Measurements from ENCODE around the gene SKI. TPM values are rescaled to one million over a fixed set of nuclear protein-coding genes. Genes with fewer than 3 reads are reported as not detected.

The SKI gene
- total RNA-seq, 1 donor from 2014 or later = 66.2 TPM

- no peak overlapping the region for H3K27ac Mint-ChIP-seq (ENCODE audit: unreplicated experiment)
- H3K4me1 ChIP-seq (ENCODE audit: insufficient read depth, low read length) = peaks cover 21% of the 10 kb centered on the region
- H3K79me2 ChIP-seq (ENCODE audit: insufficient read depth, low read length) = peaks cover 81% of the 10 kb centered on the region
- H3K4me3 Mint-ChIP-seq (ENCODE audit: unreplicated experiment) = no peak overlapping the region
- H3K27ac ChIP-seq (ENCODE audit: low read depth, low read length) = no peak overlapping the region
- DNase-seq (ENCODE audit: low read depth) (no peak), FAIRE-seq (no peak)
- H3K36me3 Mint-ChIP-seq (ENCODE audit: low read depth, unreplicated experiment) = peaks cover 6% of the 10 kb centered on the region
- H3K4me1 Mint-ChIP-seq (ENCODE audit: low read depth, unreplicated experiment) = peaks cover 19% of the 10 kb centered on the region
- H4K20me1 ChIP-seq (ENCODE audit: insufficient read depth, low read length) = peaks cover 53% of the 10 kb centered on the region
- no peak overlapping the region for H3K4me2 ChIP-seq (ENCODE audit: low read length)
- H3K9me3 ChIP-seq (ENCODE audit: insufficient read depth, low read depth, low read length) = no peaks in the 10 kb centered on the region
- H3K9ac ChIP-seq (ENCODE audit: low read length) = no peak overlapping the region
- H3K9me3 Mint-ChIP-seq (ENCODE audit: unreplicated experiment) = no peaks in the 10 kb centered on the region
- H3K36me3 ChIP-seq (ENCODE audit: insufficient read depth, low read length) = no peaks in the 10 kb centered on the region
- TF ChIP-seq EZH2 (IDR thresholded peaks at IDR 0.05; ENCODE audit: insufficient read depth, low read length) = no peak
- no peak for TF ChIP-seq CTCF (IDR thresholded peaks at IDR 0.05; ENCODE audit: insufficient read depth, low read depth, low read length)
- H3K4me3 ChIP-seq (ENCODE audit: insufficient read depth, low read depth, low read length) = no peak overlapping the region
- H2AFZ ChIP-seq (ENCODE audit: low read depth, low read length) = no peak overlapping the region
- H3K27me3 Mint-ChIP-seq (ENCODE audit: low read depth, unreplicated experiment) = no peaks in the 10 kb centered on the region
- H3K27me3 ChIP-seq (ENCODE audit: insufficient read depth, low read length) = no peaks in the 10 kb centered on the region
These were observed 54.6 kb downstream of the SKI start for GRCh38 chr1:2282556-2283270.

- no peak overlapping the region for H3K4me2 ChIP-seq (ENCODE audit: low read length)
- no peaks in the 10 kb centered on the region for H3K9me3 ChIP-seq (ENCODE audit: insufficient read depth, low read depth, low read length)
- H3K4me1 ChIP-seq (ENCODE audit: insufficient read depth, low read length) = peaks cover 16% of the 10 kb centered on the region
- H3K79me2 ChIP-seq (ENCODE audit: insufficient read depth, low read length) = peaks cover 80% of the 10 kb centered on the region
- H3K27ac ChIP-seq (ENCODE audit: low read depth, low read length) = no peak overlapping the region
- FAIRE-seq (no peak), DNase-seq (ENCODE audit: low read depth) (no peak)
- no peak overlapping the region for H3K4me3 ChIP-seq (ENCODE audit: insufficient read depth, low read depth, low read length)
- no peak overlapping the region for H2AFZ ChIP-seq (ENCODE audit: low read depth, low read length)
- no peak for TF ChIP-seq EZH2 (IDR thresholded peaks at IDR 0.05; ENCODE audit: insufficient read depth, low read length)
- no peak for TF ChIP-seq CTCF (IDR thresholded peaks at IDR 0.05; ENCODE audit: insufficient read depth, low read depth, low read length)
- Mint-ChIP-seq H3K36me3 (ENCODE audit: low read depth, unreplicated experiment) (peaks cover 8% of the 10 kb centered on the region), H3K4me1 (ENCODE audit: low read depth, unreplicated experiment) (peaks cover 12% of the 10 kb centered on the region), H3K4me3 (ENCODE audit: unreplicated experiment) (no peak overlapping the region), H3K27me3 (ENCODE audit: low read depth, unreplicated experiment) (no peaks in the 10 kb centered on the region), H3K9me3 (ENCODE audit: unreplicated experiment) (no peaks in the 10 kb centered on the region), H3K27ac (ENCODE audit: unreplicated experiment) (no peak overlapping the region)
- no peaks in the 10 kb centered on the region for H3K36me3 ChIP-seq (ENCODE audit: insufficient read depth, low read length)
- peaks cover 50% of the 10 kb centered on the region for H4K20me1 ChIP-seq (ENCODE audit: insufficient read depth, low read length)
- no peaks in the 10 kb centered on the region for H3K27me3 ChIP-seq (ENCODE audit: insufficient read depth, low read length)
- no peak overlapping the region for H3K9ac ChIP-seq (ENCODE audit: low read length)
These were observed 55.4 kb downstream of the SKI start for GRCh38 chr1:2283371-2283990.

Measured in astrocyte (in vitro differentiated cells and primary cell).